ENCODE measurements around the gene RNF181. TPM values are rescaled to one million over a fixed set of nuclear protein-coding genes. Genes with fewer than 3 reads are reported as not detected.
"Not testable (repeated sequence)": the region's sequence is repeated elsewhere in the genome, so short reads cannot be mapped to it uniquely, and the experiment has no call there.

The RNF181 gene
- total RNA-seq, 1 donor from 2014 or later: 108 TPM

DNA sequence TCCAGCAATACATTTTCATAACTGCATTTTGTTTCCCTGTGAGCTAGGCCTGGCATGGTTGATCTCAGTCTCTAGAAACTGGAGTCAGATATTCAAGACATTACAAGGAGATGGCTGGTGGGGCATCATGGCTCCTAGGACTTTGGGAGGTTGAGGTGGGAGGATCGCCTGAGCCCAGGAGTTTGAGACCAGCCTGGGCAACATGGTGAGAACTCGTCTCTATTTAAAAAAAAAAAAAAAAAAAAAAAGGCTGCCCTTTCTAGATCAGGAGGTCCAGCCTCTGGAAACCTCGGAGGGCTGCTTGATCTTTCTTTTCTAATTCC, 18.5 kb upstream of the RNF181 start:
- intact Hi-C loops (cut with micrococcal nuclease): no loop called here

DNA sequence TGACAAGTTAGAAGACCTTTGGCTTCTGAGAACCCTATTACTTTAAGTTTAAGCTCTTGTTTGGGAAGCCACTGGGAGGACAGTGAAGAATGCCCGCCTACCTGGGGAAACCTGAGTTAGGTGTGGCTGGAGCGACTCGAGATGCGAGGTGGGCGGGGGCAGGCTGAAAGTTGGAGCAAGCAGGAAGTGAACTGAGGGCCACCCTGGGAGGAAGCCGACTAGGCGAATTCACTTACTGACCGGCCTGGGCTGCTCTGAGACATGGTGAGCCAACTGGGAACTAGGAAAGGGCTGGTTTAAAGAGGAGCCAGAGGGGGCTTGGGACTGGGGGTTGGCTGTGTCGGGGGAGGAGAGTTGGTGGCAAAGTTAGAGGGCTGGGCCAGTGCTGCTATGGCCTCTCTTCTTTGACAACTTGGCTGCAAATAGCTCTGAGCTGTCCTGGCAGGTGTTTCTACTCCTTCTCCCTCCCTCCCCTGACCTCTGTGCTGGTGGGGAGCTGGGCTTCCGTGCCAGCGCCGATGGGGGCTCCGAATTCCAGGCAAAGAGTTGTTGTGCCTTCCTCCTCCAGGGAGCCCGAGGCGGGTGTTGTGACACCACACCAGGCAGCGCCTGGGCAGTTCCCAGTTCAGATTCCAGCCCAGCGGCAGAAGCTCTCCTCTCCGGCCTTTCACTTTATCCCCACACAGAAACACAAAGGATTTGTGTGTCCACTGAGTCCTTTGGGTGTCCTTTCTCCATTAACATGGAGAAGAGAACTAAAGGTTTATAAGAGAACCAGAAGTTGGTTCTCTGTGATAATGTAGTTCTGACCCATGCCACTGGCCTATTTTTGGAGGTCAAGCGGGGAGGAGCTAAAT, 17.9 kb upstream of the RNF181 start, which contains the start of gene VAMP8:
Gene VAMP8, plus strand, starts transcription at position 201 of the 857 bp plus-strand sequence. Its CDS starts 61 bp downstream, at position 262.
- intact Hi-C loops (cut with micrococcal nuclease): loop anchor here (2.0 kb wide), 1 partner anchor 17 kb away; the partner anchor contains the start of gene RNF181

DNA sequence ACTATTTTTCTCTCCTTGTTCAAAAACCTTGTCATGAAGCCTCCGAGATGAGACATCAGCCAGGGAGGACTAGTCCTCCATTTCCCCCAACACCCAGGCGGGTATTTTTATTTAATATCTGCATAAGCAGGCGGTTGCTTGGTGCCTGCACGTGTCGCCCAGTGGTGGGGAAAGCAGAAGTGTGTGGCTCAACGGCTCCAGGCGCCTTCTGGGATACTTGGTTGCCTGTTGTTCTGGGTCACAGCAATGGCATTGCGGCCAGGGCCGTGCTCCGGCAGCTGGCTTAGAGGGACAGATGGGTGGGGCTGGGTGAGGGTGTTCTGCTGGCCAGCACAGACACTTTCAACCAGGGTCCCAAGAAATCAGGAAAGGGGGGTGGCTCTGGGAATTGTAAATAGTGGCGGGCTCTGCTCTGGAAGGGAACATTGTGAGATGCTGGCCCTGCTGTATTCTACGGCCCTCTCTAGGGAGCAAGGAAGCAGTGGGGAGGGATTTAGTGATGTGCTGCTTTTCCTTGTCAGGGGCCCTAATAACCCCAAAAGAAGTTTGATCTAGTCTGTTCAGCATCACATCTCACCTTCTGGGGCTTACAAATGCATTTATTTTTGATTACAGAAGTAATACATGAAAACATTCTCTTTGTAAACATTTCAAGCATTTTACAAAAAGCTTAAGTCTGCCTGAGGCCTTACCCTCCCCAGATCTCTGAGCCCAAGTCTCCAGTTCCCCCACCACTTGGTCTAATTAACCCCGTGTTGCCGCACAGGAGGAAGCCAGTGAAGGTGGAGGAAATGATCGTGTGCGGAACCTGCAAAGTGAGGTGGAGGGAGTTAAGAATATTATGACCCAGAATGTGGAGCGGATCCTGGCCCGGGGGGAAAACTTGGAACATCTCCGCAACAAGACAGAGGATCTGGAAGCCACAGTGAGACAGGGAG, 17.0 kb upstream of the RNF181 start:
- intact Hi-C loops (cut with micrococcal nuclease): loop anchor here (2.0 kb wide), 1 partner anchor 16 kb away; the partner anchor contains the start of gene RNF181

DNA sequence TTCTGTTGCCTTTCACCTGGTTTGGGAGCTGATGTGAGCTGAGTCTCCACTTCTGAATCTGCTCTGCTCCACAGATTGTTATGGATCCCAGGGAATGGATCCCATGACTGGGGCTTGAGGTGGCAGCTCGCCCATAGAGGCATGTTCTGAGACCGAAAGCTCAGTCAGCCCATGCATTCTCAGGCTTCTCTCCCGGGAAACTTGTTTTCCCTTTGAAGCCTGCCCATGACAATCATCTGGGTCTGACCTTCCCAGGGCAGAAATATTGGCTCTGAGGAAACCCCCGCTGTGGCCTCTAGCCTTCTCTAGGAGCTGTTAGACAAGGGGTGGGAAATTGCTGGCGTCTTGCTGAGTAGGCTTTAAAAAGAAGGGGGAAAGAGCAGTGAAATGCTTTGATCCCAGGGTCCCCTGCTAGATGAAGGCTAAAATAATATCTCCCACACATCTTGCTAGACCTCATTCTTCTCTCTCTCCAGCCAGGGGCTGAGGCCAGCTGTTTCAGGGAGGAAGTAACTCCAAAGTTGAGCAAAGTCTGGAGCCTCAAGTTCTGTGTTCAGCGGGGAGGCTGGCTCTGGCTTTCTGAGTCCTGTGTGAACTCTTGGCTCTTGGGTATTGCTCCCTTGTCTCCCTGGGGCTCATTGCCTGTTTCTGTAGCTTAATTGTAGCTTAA, 16.1 kb upstream of the RNF181 start:
- intact Hi-C loops (cut with micrococcal nuclease): loop anchor here (2.0 kb wide), 1 partner anchor 15 kb away; the partner anchor contains the start of gene RNF181

- intact Hi-C loops (cut with micrococcal nuclease): no loop called here
These were observed 15.3 kb upstream of the RNF181 start for GRCh38 chr2:85580206-85580605.

GRCh38 chr2:85582492-85582891, 13.1 kb upstream of the RNF181 start:
- intact Hi-C loops (cut with micrococcal nuclease): no loop called here

DNA sequence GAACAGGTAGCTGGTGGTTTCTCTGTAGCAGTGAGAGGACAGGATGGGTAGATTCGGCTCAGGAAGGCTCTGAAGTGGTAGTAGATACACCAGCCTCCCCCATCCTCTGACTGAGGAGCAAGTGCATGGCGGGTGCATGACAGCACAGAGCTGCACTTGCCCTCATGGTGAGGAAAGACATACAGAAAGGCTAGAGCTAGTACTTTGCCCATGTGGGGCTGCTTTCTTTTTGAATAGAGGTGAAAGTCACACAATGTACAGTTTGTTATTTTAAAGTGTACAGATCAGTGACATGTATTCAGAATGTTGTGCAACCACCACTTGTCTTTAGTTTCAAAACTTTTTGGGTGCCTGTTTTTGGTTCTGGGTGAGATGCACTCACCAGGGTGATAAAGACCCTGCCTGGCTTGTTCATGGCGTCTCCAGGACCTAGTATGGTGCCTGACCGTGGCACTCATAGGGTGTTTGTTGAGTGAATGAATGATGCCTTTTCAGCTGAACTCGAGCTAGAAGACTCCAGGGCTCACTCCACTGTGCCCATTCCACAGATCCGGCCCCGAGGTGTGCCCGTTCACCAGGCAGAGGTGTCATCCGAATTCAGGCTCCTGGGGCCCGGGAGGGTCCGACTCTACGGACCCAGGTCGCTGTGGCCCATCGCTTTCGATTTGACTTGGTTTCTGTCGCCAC, 11.7 kb upstream of the RNF181 start:
- intact Hi-C loops (cut with micrococcal nuclease): loop anchor here (1.0 to 2.0 kb wide), 3 partner anchors 11 to 33 kb away; partner anchors contain the start of genes GGCX, RNF181 and USP39

DNA sequence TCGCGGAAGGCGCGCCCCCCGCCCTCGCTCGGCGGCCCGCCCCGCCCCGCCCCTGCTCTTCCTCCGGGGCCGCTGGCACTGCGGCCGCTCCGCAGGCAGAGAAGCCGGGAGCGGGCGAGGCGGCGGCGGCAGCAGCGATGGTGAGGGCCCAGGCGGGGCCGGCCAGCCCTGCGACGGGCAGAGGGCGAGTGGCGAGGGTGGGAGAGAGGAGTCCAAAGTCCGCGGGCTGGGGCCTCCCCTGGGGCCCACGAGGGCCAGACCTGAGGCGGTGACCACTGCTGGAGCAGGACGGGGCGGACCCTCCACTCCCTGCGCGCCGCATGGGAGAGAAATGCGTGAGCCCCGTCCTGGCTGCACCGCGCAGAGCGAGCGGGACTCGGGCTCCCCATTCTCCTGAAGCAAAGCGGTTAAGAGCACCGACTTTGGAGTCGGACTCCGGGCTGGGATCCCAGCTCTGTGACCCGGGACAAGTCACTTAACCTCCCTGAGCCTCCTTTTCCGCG, 11.1 kb upstream of the RNF181 start, which contains the start of gene VAMP5:
Gene VAMP5, plus strand, starts transcription at position 78 of the 503 bp plus-strand sequence. Its CDS starts 60 bp downstream, at position 138.
- intact Hi-C loops (cut with micrococcal nuclease): loop anchor here (1.0 to 2.0 kb wide), 3 partner anchors 11 to 32 kb away; partner anchors contain the start of genes GGCX, RNF181 and USP39

DNA sequence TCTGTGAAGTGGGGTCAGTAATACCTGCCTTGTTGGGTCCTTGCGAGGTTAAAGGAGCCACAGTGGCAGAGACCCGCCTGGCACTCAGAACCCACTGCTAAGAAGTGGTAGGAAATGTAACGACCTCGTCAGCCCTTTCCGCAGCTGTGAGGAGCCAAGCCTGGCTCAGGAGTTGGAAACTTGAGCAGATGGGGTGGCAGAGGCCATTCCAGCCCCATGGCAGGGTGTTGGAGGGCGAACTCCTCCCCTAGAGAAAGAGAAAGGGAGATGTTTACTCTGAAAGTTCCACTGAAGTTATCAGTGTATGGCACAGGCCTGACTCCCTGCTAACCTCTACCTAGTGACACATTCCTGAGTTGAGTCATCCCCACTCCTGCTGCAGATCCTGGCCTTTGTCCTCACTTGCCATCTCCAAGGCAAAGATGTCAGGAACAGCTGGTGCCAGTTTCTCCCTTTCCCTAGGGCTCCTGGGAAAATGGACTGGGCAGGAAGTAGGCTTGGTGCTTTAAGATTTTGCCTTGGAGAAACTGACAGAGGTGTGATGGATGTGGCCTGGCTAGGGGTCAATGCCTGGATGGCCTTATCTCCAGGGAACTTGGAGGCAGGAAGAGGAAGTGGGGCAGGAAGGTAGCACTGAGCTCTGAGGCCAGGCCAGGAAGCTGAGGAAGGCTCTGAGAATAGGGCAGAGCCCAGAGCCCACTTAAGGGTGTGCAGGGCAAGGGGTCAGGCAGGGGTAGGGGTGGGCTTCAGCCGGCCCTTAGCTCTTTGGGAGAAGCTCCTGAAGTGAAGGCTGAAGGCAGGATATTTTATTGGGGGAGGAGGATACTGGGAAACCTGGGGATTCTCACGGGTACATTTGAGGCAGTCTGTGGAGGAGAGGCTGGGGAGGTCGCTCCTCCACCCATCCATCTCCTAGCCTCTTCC, 10.4 kb upstream of the RNF181 start:
- intact Hi-C loops (cut with micrococcal nuclease): loop anchor here (1.0 to 2.0 kb wide), 3 partner anchors 10 to 32 kb away; partner anchors contain the start of genes GGCX, RNF181 and USP39

GRCh38 chr2:85585781-85586105, 9.8 kb upstream of the RNF181 start:
- intact Hi-C loops (cut with micrococcal nuclease): loop anchor here (2.0 kb wide), 1 partner anchor 31 kb away; the partner anchor contains the start of gene USP39

GRCh38 chr2:85588236-85588635, 7.3 kb upstream of the RNF181 start:
- intact Hi-C loops (cut with micrococcal nuclease): no loop called here

DNA sequence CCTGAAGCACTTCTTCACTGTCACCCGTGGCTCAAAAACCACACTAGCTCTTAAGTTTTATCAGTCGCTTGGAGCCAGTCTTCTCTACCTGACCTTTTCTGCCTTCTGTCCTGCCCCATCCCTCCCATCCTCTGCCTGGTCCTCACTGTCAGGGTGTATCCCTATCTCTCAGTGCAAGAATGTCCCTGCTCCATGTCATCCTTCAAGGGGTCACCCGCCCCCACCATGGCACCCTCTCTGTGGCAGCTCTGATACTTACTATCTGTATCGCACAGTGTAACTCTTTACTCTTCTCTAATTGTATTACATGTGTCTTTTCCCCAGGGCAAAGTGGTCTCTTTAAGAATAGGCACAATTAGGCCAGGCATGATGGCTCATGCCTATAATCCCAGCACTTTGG, 6.9 kb upstream of the RNF181 start:
- intact Hi-C loops (cut with micrococcal nuclease): no loop called here

DNA sequence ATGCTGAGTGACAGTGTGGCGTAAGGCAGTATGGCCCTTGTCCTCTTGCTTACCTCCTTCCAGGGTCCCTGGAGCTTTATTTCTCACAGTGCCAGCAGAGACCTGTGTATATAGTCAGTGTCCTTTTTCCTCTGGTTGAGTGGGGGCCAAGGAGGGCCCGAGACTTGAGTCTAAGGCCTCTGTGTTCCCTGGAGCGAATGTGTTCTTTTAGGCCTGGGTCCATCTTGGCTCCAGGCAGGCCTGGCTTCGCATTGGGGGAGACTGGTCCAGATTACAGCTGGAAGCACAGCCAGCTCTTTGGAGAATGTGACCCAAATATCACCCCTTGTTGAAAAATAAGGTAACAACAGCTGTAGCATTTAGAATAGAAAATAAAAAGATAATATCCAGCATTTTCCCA, 6.4 kb upstream of the RNF181 start:
- intact Hi-C loops (cut with micrococcal nuclease): no loop called here

GRCh38 chr2:85589982-85590791, 5.4 kb upstream of the RNF181 start:
- intact Hi-C loops (cut with micrococcal nuclease): no loop called here

DNA sequence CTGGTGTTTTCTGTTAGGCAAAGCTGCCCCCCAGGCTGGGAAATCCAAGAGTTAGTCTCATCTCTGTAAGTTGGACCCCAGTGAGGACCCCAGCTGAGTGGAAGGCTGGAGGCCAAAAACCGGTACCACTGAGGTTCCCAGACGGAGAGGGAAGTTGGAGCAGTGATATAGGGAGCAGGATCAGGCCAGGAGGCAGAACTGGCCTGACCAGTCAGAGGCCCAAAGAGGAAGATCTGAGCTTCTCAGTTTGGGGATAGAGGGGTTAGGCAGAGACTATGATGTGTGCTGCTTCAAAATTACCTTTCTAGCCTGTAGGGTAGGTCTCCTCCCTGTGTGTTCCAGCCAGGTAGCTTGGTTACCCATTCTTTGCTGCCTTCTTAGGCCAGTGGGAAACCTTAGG, 4.6 kb upstream of the RNF181 start:
- intact Hi-C loops (cut with micrococcal nuclease): no loop called here

GRCh38 chr2:85591563-85591962, 4.0 kb upstream of the RNF181 start:
- intact Hi-C loops (cut with micrococcal nuclease): no loop called here

DNA sequence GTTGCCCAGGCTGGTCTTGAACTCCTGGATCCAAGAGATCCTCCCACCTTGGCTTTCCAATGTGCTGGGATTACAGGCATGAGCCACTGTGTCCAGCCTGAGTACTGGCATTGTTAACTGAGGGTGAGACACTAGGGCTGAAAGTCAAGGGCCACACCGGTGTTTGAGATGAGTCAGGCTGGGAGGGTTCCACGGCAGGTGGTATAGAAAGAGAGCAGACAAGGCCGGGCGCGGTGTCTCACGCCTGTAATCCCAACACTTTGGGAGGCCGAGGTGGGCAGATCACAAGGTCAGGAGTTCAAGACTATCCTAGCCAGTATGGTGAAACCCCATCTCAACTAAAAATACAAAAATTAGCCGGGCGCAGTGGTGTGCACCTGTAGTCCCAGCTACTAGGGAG, 3.2 kb upstream of the RNF181 start:
- intact Hi-C loops (cut with micrococcal nuclease): not testable (repeated sequence)

DNA sequence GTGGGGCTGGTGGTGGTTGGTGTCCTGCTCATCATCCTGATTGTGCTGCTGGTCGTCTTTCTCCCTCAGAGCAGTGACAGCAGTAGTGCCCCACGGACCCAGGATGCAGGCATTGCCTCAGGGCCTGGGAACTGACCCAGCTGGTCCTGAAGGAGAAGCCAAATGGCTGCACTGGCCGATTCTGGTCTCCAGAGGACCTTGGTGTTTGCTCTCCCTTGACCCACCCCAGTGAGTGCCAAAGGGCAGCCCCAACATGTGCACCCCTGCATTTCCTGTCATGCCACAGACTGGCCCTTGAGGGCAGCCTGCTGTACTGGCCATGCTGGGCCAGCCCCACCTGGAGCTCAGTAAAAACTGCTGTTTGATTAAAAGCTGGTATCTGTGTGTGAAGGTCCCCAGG, 2.5 kb upstream of the RNF181 start:
- intact Hi-C loops (cut with micrococcal nuclease): no loop called here

Data from T-helper 2 cell treated with Interferon-gamma antibody and Interleukin-4, amounts not matched to agents 100 ng/mL and 5 ng/mL, for 36 hours (primary cell).